Testis (tissue), 3 donors: ENCODE results near the gene PEF1. TPM values are rescaled to one million over a fixed set of nuclear protein-coding genes. Genes with fewer than 3 reads are reported as not detected.
A peak's percentile ranks its signal among the peaks of the same experiment; 100 is the strongest.

Experiments
- DNase-seq: peaks from one replicate; pipeline ENCODE4 v3.0.0-alpha.2; 2019
- H3K27ac ChIP-seq, 2 donors: fragments of 200-600 bp; sonication (generic); one replicate each; pipeline ENCODE4 v1.5.1; 2019
- H3K27me3 ChIP-seq: fragments of 200-600 bp; sonication (generic); one replicate; pipeline ENCODE4 v1.5.1; 2019
- H3K36me3 ChIP-seq: fragments of 200-600 bp; sonication (generic); one replicate; pipeline ENCODE4 v1.5.1; 2017; ENCODE audit warnings: low read depth; ENCODE audit errors: missing control alignments
- H3K4me1 ChIP-seq: fragments of 200-600 bp; sonication (generic); one replicate; pipeline ENCODE4 v1.5.1; 2019
- H3K4me3 ChIP-seq, 2 donors: fragments of 200-600 bp; sonication (generic); one replicate each; pipeline ENCODE4 v1.5.1; 2017 to 2019
- H3K9me3 ChIP-seq: fragments of 200-600 bp; sonication (generic); one replicate; pipeline ENCODE4 v1.5.1; 2017
- CTCF ChIP-seq, 3 experiments: fragments of 450-650 bp in 2 of 3; fragments of 200-600 bp in 1 of 3; sonication (generic) in 1 of 3; IDR thresholded peaks; one replicate each; pipeline ENCODE4 v1.5.1; 2016 to 2019; ENCODE audit warnings: antibody characterized with exemption in 3 of 3, mild to moderate bottlenecking in 2 of 3, moderate library complexity in 1 of 3
- POLR2A ChIP-seq: fragments of 450-650 bp; IDR thresholded peaks from one replicate; pipeline ENCODE4 v1.6.1; 2017; ENCODE audit warnings: antibody characterized with exemption, mild to moderate bottlenecking, moderate library complexity
- WGBS, 2 donors: methylation state at CpG; one replicate each; pipeline ENCODE4 v1.1.5; 2018; 5-methylcytosine and 5-hydroxymethylcytosine counted together
- intact Hi-C: fragments of 100-400 bp; cut with DNase I; formaldehyde crosslinking; loops from one replicate; pipeline ENCODE4 v1.15.1; 2023; ENCODE audit warnings: low total_unique reads
- polyA plus RNA-seq: library from polyadenylated mRNA; stranded (reverse); fragments of 350-450 nt; fragmentation: Illumina TruSeq; extraction: RNeasy Lipid Tissue Mini Kit (QIAGEN cat#74804); gene quantifications from one replicate; pipeline ENCODE4 v1.2.3, GENCODE V29; 2014; ENCODE audit warnings: low read depth, low replicate concordance; ENCODE audit not compliant: insufficient read depth
- total RNA-seq, 2 donors: library from RNA; depleted of rRNA; stranded (reverse); fragments of >200 nt; gene quantifications; one replicate each; pipeline ENCODE4 v1.2.3, GENCODE V29; 2016

The PEF1 gene
- total and polyA plus RNA-seq, 3 donors from 2014 or later, result 73.5 to 124 (median 81.4) TPM

GRCh38 chr1:31617218-31617915 lies 27.3 kb downstream of the PEF1 start, which contains the start of gene HCRTR1:
TSS of gene HCRTR1 (plus strand) at chr1:31617689. CDS start at chr1:31619193, 1,504 bp downstream.
- no peak for DNase-seq
- no peak within 1 kb of the TSS for H3K27ac ChIP-seq
- H3K4me1 ChIP-seq, result peaks cover 9% of the 10 kb centered on the region
- 8 to 17% methylated on average over 11 to 46 of the region's 48 CpGs for WGBS, 2 donors
- intact Hi-C loops, result no loop called here
- H3K36me3 ChIP-seq, result no peaks in the 10 kb centered on the region
- H3K27me3 ChIP-seq, result no peaks in the 10 kb centered on the region
- H3K4me3 ChIP-seq, result peak within 1 kb of the TSS; percentile 24 to 54
- TF ChIP-seq CTCF (IDR thresholded peaks at IDR 0.05) (no peak), POLR2A (no peak)
- no peaks in the 10 kb centered on the region for H3K9me3 ChIP-seq

- no peak overlapping the region for H3K4me3 ChIP-seq
- H3K27me3 ChIP-seq, result no peaks in the 10 kb centered on the region
- H3K36me3 ChIP-seq, result no peaks in the 10 kb centered on the region
- no peak for DNase-seq
- H3K4me1 ChIP-seq, result peaks cover 9% of the 10 kb centered on the region
- TF ChIP-seq CTCF (IDR thresholded peaks at IDR 0.05) (no peak), POLR2A (no peak)
- 44 to 90% methylated on average over 2 of the region's 2 CpGs for WGBS, 2 donors
- H3K27ac ChIP-seq, result no peak overlapping the region
- H3K9me3 ChIP-seq, result no peaks in the 10 kb centered on the region
- intact Hi-C loops, result no loop called here
Observed at GRCh38 chr1:31615939-31616338, 28.7 kb downstream of the PEF1 start.

GRCh38 chr1:31615414-31615813 lies 29.3 kb downstream of the PEF1 start:
- no peaks in the 10 kb centered on the region for H3K27me3 ChIP-seq
- H3K9me3 ChIP-seq, result no peaks in the 10 kb centered on the region
- TF ChIP-seq CTCF (IDR thresholded peaks at IDR 0.05) (no peak), POLR2A (no peak)
- WGBS, 2 donors, result 90 to 97% methylated on average over 4 to 6 of the region's 6 CpGs
- intact Hi-C loops, result no loop called here
- H3K4me3 ChIP-seq, result no peak overlapping the region
- DNase-seq, result no peak
- H3K36me3 ChIP-seq, result no peaks in the 10 kb centered on the region
- no peak overlapping the region for H3K27ac ChIP-seq
- H3K4me1 ChIP-seq, result peaks cover 9% of the 10 kb centered on the region

GRCh38 chr1:31614414-31615005 lies 30.2 kb downstream of the PEF1 start:
- H3K4me3 ChIP-seq, result no peak overlapping the region
- intact Hi-C loops, result no loop called here
- no peaks in the 10 kb centered on the region for H3K9me3 ChIP-seq
- TF ChIP-seq POLR2A, result no peak
- no peak for TF ChIP-seq CTCF (IDR thresholded peaks at IDR 0.05)
- H3K27ac ChIP-seq, result no peak overlapping the region
- DNase-seq, result no peak
- peaks cover 9% of the 10 kb centered on the region for H3K4me1 ChIP-seq
- 89 to 90% methylated on average over 4 to 8 of the region's 8 CpGs for WGBS, 2 donors
- no peaks in the 10 kb centered on the region for H3K27me3 ChIP-seq
- no peaks in the 10 kb centered on the region for H3K36me3 ChIP-seq
